SIG-M5 (cell line): ENCODE data around the gene FRMD4B.

Source experiments
- DNase-seq: peaks from one replicate; lab custom pipeline; 2025; lab: John Stamatoyannopoulos, UW

Gene FRMD4B

DNA sequence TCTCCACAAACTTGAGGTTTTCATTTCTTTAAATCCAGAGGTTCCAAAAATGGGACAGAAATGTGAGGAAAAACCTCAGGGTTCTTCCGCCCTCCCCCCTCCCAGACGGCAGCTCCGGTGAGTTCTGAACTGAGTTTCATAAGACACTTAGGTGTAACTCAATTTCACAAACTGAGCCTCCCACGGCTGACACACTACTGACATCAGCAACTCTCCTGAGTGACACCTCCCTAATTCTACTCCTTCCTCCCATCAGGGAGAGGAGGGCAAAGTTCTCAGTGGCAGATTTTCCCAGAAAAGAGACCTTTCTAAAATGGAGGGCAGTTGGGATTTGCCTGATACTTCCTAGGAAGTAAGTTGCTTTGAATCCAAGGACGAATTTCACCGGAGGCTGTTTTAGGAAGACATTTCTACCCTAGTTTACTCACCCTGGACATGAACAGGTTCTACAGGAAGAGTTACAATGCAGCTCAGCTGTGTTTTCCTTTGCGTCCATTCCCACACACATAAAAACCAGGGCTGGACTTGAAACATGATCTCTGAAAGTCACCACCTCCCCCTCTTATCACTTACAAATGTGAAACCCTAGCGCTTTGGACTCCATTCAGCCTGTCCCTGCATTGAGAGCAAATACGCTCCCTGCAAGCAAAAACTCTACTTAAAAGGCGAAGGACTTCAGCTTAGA is 185.4 kb downstream of the FRMD4B start:
- no peak for DNase-seq

DNA sequence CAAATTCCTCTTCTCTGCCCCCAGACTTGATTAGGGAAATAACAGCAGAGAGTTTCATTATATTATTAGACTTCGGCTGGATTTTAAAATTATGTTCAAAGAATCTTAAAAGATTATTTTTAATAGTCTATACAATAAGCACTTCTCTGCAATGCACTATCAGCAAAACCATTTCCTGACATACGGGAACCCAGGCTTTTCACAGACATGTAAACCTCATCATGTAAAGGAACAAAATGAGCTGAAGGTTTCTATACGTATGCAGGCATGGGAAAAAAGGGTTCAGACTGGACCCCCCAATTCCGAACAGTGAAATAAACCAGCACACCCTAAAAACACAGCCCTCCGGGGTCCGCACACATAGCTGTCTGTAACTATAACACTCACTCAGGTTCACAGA is 185.9 kb downstream of the FRMD4B start:
- no peak for DNase-seq

DNA sequence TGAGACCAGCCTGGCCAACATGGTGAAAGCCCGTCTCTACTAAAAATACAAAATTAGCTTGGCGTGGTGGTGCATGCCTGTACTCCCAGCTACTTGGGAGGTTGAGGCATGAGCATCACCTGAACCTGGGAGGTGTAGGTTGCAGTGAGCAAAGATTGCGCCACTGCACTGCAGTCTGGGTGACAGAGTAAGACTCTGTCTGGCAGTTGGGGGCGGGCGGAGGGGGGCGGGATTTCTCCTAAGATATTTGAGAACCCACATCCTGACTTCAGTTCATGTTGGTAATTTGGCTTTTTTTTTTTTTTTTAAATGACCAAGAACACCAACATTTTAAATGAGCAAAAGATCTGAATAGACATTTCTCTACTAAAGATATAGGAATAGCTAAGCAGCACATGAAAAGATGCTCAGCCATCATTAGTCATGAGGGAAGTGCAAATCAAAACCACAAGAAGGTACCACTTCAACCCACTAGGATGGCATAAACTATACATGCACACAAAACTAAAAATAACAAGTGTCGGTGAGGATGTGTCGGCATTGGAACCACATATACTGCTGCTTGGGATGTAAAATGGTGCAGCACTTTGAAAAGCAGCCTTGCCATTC is 187.9 kb downstream of the FRMD4B start:
- no peak for DNase-seq

GRCh38 chr3:69197455-69197854 is 188.4 kb downstream of the FRMD4B start:
- DNase-seq, result no peak

GRCh38 chr3:69196876-69197275 is 189.0 kb downstream of the FRMD4B start:
- DNase-seq, result no peak

DNA sequence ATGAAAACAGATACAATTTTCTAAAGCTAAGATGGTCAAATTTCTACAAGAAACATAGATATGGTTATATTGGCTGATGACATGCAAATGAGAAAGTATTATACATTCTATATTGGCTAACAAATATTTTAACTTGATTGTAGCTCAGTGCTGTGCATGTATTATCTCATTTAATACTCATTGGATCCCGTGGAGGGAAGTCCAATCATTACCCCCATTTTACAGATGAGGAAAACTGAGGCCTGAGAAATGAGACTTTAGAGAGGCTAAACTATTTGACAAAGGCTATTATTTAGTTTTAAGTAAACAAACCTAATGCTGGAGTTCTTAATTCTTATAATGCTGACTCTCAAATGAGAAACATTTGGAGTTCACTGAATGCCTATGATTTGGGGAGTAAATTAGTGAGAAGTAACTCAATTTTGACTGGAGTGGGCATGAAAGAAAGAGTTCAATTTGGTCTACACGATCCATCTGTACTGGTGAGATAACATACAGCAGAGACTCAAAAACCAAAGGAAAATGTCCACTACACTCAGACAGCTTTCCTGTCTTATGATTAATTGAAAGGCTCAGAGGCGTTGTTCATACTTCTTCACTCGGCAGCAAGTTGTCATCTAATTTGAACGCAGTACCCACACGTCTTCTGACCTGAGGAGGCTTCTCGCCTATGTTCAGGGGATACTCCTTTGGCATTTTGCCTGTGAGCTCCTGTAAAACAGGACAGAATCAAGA is 191.3 kb downstream of the FRMD4B start:
- no peak for DNase-seq

DNA sequence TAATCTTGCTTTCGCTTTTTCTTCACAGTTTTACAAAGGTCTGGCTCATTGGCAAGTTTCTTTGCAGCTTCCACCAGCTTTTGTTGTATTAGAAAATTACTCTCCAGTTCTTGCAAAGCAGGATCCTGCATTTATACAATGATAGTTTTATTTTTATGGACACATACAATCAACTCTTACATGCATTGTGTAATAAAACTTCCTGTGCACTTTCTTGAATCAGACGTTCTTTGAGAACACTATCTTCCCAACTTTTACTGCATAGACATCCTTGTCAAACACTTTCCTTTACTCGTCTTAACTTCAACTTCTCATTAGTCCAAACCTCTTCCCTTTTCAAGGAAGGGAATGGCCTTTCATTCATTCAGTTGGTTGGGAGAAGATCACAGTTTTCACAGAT is 192.1 kb downstream of the FRMD4B start:
- no peak for DNase-seq

- no peak for DNase-seq
Observed at GRCh38 chr3:69191516-69191915, 194.4 kb downstream of the FRMD4B start.

DNA sequence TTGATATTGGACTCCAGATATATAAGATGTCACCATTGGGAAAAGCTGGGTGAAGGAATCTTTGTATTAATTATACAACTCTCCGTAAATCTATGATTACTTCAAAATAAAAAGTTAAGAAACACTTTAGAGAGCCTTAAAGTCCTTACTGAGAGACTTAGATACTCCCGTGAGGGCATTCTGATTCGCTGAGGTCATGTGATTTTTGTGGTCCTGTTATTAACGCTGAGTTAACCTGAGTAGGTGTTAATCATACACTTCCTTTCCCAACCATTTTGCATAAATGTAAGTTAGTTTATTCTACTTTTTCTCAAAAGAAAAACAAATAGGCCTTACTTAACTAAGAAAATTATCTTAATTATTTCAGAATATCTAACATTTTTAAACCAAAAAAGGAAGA is 196.4 kb downstream of the FRMD4B start:
- DNase-seq, result no peak

DNA sequence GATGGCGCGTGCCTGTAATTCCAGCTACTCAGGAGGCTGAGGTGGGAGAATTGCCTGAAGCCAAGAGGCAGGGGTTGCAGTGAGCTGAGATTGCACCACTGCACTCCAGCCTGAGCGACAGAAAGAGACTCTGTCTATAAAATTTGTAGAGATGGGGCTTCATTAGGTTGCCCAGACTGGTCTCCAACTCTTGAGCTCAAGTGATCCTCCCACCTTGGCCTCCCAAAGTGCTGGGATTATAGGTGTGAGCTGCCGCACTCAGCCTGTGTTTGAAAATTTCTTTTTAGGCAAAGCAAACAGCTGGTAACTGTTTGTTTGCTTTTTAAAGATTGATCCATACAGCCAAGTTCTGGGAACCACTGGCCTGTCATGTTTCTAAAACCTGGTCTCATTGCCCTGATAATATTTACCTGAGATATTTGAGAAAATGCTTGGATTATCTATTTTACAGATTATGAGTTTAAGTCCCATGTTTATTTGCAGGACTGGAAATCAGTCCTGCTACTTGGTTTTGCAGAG is 199.3 kb downstream of the FRMD4B start:
- no peak for DNase-seq

DNA sequence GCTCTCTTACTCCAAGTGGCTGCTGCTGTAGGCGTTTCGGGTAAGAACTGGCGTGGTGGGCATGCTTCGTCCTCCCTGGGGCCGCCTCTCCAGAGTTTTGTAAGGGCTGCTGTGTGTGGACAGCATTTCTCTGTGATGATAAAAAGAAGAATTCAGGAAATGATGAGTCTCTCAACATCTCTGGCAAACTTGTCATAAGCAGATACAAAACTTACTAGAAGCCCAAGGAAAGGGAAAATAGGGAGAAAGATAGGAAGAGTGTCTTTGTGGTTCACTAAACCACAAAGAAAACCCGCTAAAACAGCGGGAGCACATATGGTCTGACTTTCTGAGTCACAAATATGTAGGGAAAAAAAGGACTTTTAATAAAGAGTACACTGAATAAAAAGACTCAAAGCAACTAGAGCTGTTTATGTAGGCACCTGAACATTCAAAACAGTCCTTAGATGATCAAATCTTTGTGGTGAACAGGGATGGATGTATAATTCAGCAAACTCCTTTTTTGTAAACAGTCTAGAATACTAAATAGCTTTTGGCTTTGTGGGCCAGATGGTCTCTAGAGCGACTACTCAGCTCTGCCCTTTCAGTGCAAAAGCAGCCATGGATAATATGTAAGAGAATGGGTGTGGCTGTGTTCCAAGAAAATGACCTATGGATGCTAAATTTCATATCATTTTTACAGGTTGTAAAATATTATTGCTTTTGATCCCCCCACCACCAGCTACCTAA is 203.1 kb downstream of the FRMD4B start:
- DNase-seq, result no peak

GRCh38 chr3:69181592-69182211 is 204.2 kb downstream of the FRMD4B start:
- no peak for DNase-seq

GRCh38 chr3:69180869-69181591 is 204.9 kb downstream of the FRMD4B start:
- no peak for DNase-seq

GRCh38 chr3:69179740-69180372 is 206.0 kb downstream of the FRMD4B start:
- no peak for DNase-seq

GRCh38 chr3:69178838-69179739 is 206.8 kb downstream of the FRMD4B start:
- no peak for DNase-seq

GRCh38 chr3:69178082-69178481 is 207.8 kb downstream of the FRMD4B start:
- no peak for DNase-seq

DNA sequence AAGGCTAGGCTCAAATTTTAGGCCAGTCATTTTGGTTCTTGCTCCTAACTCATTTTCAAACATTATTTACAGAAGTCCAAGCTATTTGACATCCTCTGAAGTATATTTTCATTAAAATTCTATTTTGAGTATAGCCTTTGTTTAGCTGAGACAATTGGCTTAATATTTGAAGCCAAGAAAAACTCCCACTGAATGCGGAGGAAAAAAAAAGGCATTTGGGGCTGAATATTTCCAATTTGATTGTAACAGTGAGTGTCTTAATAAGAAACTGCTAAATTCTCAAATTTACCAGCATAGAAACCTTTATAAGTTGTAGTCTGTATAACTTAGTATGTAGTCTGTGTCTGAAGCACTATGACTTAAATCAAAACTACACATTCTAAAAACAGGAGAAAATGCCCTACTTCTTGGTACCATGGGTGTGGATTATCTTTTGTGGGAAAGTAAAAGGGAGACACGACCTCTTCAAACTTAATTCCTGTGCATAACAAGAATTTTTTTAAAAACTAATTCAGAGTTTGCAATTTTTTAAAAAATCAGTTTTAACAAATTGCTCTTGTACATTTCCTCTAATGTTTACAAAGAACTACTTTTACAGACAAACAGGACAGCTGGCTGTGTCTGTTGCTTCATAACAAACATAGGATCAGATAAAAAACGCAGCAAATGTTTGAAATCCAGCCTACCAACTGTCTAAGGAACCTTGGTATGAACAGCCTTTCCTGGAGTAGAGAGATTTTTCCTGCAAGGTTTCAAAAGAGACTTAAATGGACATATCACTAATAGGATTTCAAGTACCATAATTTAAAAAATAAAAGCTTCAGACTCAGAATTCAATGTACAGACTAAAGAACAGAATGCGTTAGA is 210.8 kb downstream of the FRMD4B start:
- no peak for DNase-seq

DNA sequence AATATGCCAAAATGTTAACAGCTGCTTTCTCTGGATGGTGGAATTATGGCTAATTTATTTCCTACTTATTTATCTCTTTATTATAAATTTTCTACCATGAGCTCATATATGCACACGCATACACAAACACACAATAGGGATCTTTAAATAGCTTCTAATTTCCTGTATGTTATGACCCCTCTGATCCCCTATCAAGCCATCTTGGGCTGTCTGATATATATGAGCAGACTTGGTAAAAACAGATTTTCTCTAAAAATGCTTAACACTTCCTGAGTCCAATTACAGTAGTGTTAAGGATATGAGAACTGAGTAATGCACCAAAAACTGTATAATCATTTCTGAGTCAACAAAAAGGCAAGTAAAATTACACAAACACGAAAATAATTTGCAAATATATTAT is 211.4 kb downstream of the FRMD4B start:
- no peak for DNase-seq

GRCh38 chr3:69172058-69172457 is 213.8 kb downstream of the FRMD4B start:
- DNase-seq, result no peak
